ENCODE results near the gene TSPAN5. TPM values are rescaled to one million over a fixed set of nuclear protein-coding genes. Genes with fewer than 3 reads are reported as not detected.

Gene TSPAN5
- total and polyA plus RNA-seq, 9 of the 15 experiments (the other 6 are each of a cell fraction or from before 2014, with no cell fraction given): 0.58 to 6.6 (median 0.73) TPM

DNA sequence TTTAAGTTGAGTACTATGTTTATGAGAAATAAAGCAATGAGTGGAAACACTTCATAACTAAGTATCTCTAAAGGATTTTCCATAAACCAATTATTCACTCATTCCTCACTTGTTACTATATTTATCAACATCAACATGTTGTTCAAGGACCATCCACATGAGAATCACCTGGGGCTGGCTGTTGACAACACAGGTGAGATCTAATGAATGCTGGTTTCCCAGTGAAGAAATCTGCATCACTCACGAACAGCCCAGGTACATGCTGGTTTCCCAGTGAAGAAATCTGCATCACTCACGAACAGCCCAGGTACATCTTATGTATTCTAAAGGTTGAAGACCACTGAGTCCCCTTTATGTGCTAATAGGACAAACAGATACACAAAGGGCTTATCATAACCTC, 32.5 kb downstream of the TSPAN5 start:
- no peaks in the 10 kb centered on the region for H3K4me1 ChIP-seq (replicated peaks in 1 of 2; ENCODE audit: control insufficient read depth in 2 of 2, insufficient read depth in 2 of 2, low read length in 2 of 2)
- no peaks in the 10 kb centered on the region; a peak in 2 of 5 replicates for H3K27me3 ChIP-seq (ENCODE audit: control insufficient read depth in 2 of 2, insufficient read depth in 2 of 2, low read length in 2 of 2)
- TF ChIP-seq TAF1 (IDR thresholded peaks at IDR 0.05; ENCODE audit: control insufficient read depth, extremely low read depth, insufficient read depth, low read length, severe bottlenecking) (no peak), RFX7 (CRISPR knock-in tag; IDR thresholded peaks at IDR 0.05) (no peak), ZNF449 (CRISPR knock-in tag; IDR thresholded peaks at IDR 0.05) (no peak), RUNX1 (IDR thresholded peaks at IDR 0.05; ENCODE audit: low read depth) (no peak), ZNF766 (CRISPR knock-in tag; conservative IDR thresholded peaks at IDR 0.05) (no peak), NCOA2 (IDR thresholded peaks at IDR 0.05; ENCODE audit: partially characterized antibody in 2 of 2) (no peak), POLR2AphosphoS2 (IDR thresholded peaks at IDR 0.05; ENCODE audit: low read length) (no peak), PHTF2 (CRISPR knock-in tag; IDR thresholded peaks at IDR 0.05) (no peak), SIX5 (IDR thresholded peaks at IDR 0.05; ENCODE audit: borderline replicate concordance in 1 of 2, insufficient read depth in 1 of 2, low read depth in 1 of 2, low read length in 2 of 2) (no peak), KAT7 (CRISPR knock-in tag; IDR thresholded peaks at IDR 0.05; ENCODE audit: borderline replicate concordance) (no peak), RBM22 (IDR thresholded peaks at IDR 0.05; ENCODE audit: low read depth, low read length, poor library complexity, severe bottlenecking) (no peak)
- TF ChIP-seq, protein P1, sequence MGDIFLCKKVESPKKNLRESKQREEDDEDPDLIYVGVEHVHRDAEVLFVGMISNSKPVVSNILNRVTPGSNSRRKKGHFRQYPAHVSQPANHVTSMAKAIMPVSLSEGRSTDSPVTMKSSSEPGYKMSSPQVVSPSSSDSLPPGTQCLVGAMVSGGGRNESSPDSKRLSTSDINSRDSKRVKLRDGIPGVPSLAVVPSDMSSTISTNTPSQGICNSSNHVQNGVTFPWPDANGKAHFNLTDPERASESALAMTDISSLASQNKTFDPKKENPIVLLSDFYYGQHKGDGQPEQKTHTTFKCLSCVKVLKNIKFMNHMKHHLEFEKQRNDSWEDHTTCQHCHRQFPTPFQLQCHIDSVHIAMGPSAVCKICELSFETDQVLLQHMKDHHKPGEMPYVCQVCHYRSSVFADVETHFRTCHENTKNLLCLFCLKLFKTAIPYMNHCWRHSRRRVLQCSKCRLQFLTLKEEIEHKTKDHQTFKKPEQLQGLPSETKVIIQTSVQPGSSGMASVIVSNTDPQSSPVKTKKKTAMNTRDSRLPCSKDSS (IDR thresholded peaks at IDR 0.05; ENCODE audit: low read depth, partially characterized antibody): no peak
- TF ChIP-seq, protein P2, sequence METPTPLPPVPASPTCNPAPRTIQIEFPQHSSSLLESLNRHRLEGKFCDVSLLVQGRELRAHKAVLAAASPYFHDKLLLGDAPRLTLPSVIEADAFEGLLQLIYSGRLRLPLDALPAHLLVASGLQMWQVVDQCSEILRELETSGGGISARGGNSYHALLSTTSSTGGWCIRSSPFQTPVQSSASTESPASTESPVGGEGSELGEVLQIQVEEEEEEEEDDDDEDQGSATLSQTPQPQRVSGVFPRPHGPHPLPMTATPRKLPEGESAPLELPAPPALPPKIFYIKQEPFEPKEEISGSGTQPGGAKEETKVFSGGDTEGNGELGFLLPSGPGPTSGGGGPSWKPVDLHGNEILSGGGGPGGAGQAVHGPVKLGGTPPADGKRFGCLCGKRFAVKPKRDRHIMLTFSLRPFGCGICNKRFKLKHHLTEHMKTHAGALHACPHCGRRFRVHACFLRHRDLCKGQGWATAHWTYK (CRISPR knock-in tag; IDR thresholded peaks at IDR 0.05): no peak
- CTCF ChIA-PET (ENCODE audit: low intra/inter-chr PET ratio): interaction anchor here (0.6 kb wide), 1 partner anchor 411 kb away, joined by 3 read pairs; no protein-coding TSS in a partner anchor
- H3K9me3 ChIP-seq (replicated peaks; ENCODE audit: control insufficient read depth, insufficient read depth, low read depth, low read length): no peaks in the 10 kb centered on the region
- no peak for DNase-seq (ENCODE audit: extremely low read depth in 1 of 4, low spot score in 3 of 4)
- no peaks in the 10 kb centered on the region for H3K79me2 ChIP-seq (ENCODE audit: control insufficient read depth, insufficient read depth, low read length)
- POLR2A ChIA-PET: no interaction called here
- intact Hi-C loops (cut with micrococcal nuclease) (loop anchor here (10.0 kb wide), 1 partner anchor 161 kb away; no protein-coding TSS in a partner anchor), in situ Hi-C loops (cut with MboI) (no loop called here)
- no peak overlapping the region for H3K9ac ChIP-seq (ENCODE audit: insufficient read depth in 1 of 2, low read depth in 2 of 2, low read length in 2 of 2)
- no TSS peak for BruUV-seq (replicated peaks)
- no peak for ATAC-seq
- no peak overlapping the region for H2AFZ ChIP-seq (ENCODE audit: low read depth, low read length)
- no peak for FAIRE-seq
- H3K36me3 ChIP-seq (ENCODE audit: control insufficient read depth, insufficient read depth, low read length): no peaks in the 10 kb centered on the region
- H3K9me1 ChIP-seq (ENCODE audit: control insufficient read depth, insufficient read depth, low read length): no peaks in the 10 kb centered on the region
- WGBS (ENCODE audit: insufficient coverage, low coverage, missing lambda C conversion rate): 0% methylated on average over 2 of the region's 2 CpGs
- no peak overlapping the region for H3K4me2 ChIP-seq (ENCODE audit: insufficient read depth, low read length)
- H4K20me1 ChIP-seq (replicated peaks; ENCODE audit: control insufficient read depth, insufficient read depth, low read length): no peaks in the 10 kb centered on the region
- H3K4me3 ChIP-seq: no peak overlapping the region
- no peak overlapping the region for H3K27ac ChIP-seq (ENCODE audit: extremely low read depth, low read depth, low read length)

All from K562 (cell line).